HG03064 (cell line): ENCODE results near the gene IQCM.

Source experiments
- ATAC-seq: cut with Tn5 transposase; IDR thresholded peaks from one replicate; pipeline ENCODE4 v1.9.1; 2021; ENCODE audit warnings: low read depth; ENCODE audit not compliant: unreplicated experiment

IQCM gene

GRCh38 chr4:149815743-149816142 lies at the start of gene IQCM:
IQCM (minus strand) TSS chr4:149815843; CDS start chr4:149742691, 73,152 bp downstream.
- ATAC-seq: no peak

GRCh38 chr4:149857446-149857845 lies 41.8 kb upstream of the IQCM start:
- no peak for ATAC-seq

GRCh38 chr4:149845743-149846142 lies 30.1 kb upstream of the IQCM start:
- ATAC-seq: no peak

- no peak for ATAC-seq
These were observed 26.0 kb upstream of the IQCM start for GRCh38 chr4:149841686-149842085.

- no peak for ATAC-seq
These were observed 22.4 kb upstream of the IQCM start for GRCh38 chr4:149838036-149838435.

- ATAC-seq: no peak
These were observed 20.9 kb upstream of the IQCM start for GRCh38 chr4:149836546-149836945.

- no peak for ATAC-seq
These were observed 19.6 kb upstream of the IQCM start for GRCh38 chr4:149835280-149835679.

GRCh38 chr4:149831656-149832208 lies 16.1 kb upstream of the IQCM start:
- no peak for ATAC-seq

- no peak for ATAC-seq
These were observed 15.2 kb upstream of the IQCM start for GRCh38 chr4:149830823-149831222.

- ATAC-seq: no peak
These were observed 9.7 kb upstream of the IQCM start for GRCh38 chr4:149825336-149825735.

- ATAC-seq: no peak
These were observed 8.2 kb upstream of the IQCM start for GRCh38 chr4:149823769-149824221.

- ATAC-seq: no peak
These were observed 14.2 kb downstream of the IQCM start for GRCh38 chr4:149801416-149801815.

- no peak for ATAC-seq
These were observed 16.1 kb downstream of the IQCM start for GRCh38 chr4:149799546-149799945.

GRCh38 chr4:149796381-149796780 lies 19.3 kb downstream of the IQCM start:
- ATAC-seq: no peak

- ATAC-seq: no peak
These were observed 20.4 kb downstream of the IQCM start for GRCh38 chr4:149795256-149795655.

- no peak for ATAC-seq
These were observed 21.3 kb downstream of the IQCM start for GRCh38 chr4:149794352-149794751.

- no peak for ATAC-seq
These were observed 22.2 kb downstream of the IQCM start for GRCh38 chr4:149793459-149793858.

GRCh38 chr4:149791851-149792250 lies 23.8 kb downstream of the IQCM start:
- ATAC-seq: no peak

- no peak for ATAC-seq
These were observed 25.3 kb downstream of the IQCM start for GRCh38 chr4:149790172-149790907.

GRCh38 chr4:149788300-149788699 lies 27.3 kb downstream of the IQCM start:
- no peak for ATAC-seq

GRCh38 chr4:149785696-149786431 lies 29.8 kb downstream of the IQCM start:
- no peak for ATAC-seq

- ATAC-seq: no peak
These were observed 31.6 kb downstream of the IQCM start for GRCh38 chr4:149784018-149784417.
